GM12878 (cell line): ENCODE data around the gene POLR1G. TPM values are rescaled to one million over a fixed set of nuclear protein-coding genes. Genes with fewer than 3 reads are reported as not detected.
A peak's percentile ranks its signal among the peaks of the same experiment; 100 is the strongest.

ENCODE experiments used
- ATAC-seq: fragments of 200-7000 bp; cut with Tn5 transposase; 3 replicates; pipeline ENCODE4 v1.9.1; 2020; ENCODE audit warnings: mild to moderate bottlenecking, moderate library complexity
- BruUV-seq: library from RNA; stranded (reverse); fragments of 400-500 nt; replicated peaks from 2 replicates; lab custom pipeline; 2021; lab: Mats Ljungman, UMichigan
- CTCF ChIA-PET: fragments of 300-600 bp; sonication (Branson Sonifier 250); formaldehyde crosslinking; extraction: SDS; loops from one replicate; lab custom pipeline; 2021; ENCODE audit warnings: inconsistent platforms; lab: Yijun Ruan, JAX
- POLR2A ChIA-PET: fragments of 350-600 bp; formaldehyde crosslinking; extraction: SDS; loops from one replicate; lab custom pipeline; 2021; ENCODE audit warnings: inconsistent platforms; lab: Charles Lee
- RAD21 ChIA-PET: fragments of 300-600 bp; sonication (Branson Sonifier 250); formaldehyde crosslinking; loops from one replicate; lab custom pipeline; 2023; ENCODE audit warnings: antibody characterized with exemption; ENCODE audit not compliant: unreplicated experiment; lab: Charles Lee
- SMC1A ChIA-PET: fragments of 300-600 bp; sonication (Branson Sonifier 250); formaldehyde crosslinking; loops from one replicate; lab custom pipeline; 2023; ENCODE audit not compliant: unreplicated experiment, uncharacterized antibody; lab: Charles Lee
- DNase-seq: peaks from one replicate; pipeline ENCODE4 v3.0.0-alpha.2; 2011; ENCODE audit warnings: low read depth, low spot score
- FAIRE-seq: peaks from 3 replicates; lab custom pipeline; 2011; peaks lifted over from hg19 to GRCh38; lab: Jason Lieb, UNC
- H2AFZ ChIP-seq: 2 replicates; pipeline ENCODE4 v1.6.0; 2011; ENCODE audit warnings: low read depth, low read length, control low read depth; ENCODE audit not compliant: control insufficient read depth
- H3K27ac ChIP-seq: 2 replicates; pipeline ENCODE4 v1.5.1; 2011; ENCODE audit warnings: control low read depth; ENCODE audit not compliant: control insufficient read depth, insufficient read depth
- H3K27me3 ChIP-seq, 2 experiments: replicated peaks in 1 of 2; 2 replicates each; pipeline versions ENCODE4 v1.6.0 to v1.6.1; 2011; ENCODE audit warnings: low read length in 1 of 2; ENCODE audit not compliant: control insufficient read depth in 2 of 2, insufficient read depth in 2 of 2
- H3K36me3 ChIP-seq, 2 experiments: 2 replicates each; pipeline ENCODE4 v1.5.1; 2011; ENCODE audit warnings: low read length in 1 of 2; ENCODE audit not compliant: control insufficient read depth in 2 of 2, insufficient read depth in 2 of 2
- H3K4me1 ChIP-seq: 2 replicates; pipeline ENCODE4 v1.6.1; 2011; ENCODE audit warnings: mild to moderate bottlenecking, low read length, moderate library complexity, mixed read lengths; ENCODE audit not compliant: control insufficient read depth, insufficient read depth
- H3K4me2 ChIP-seq: 2 replicates; pipeline ENCODE4 v1.6.0; 2011; ENCODE audit warnings: control low read depth; ENCODE audit not compliant: control insufficient read depth, insufficient read depth
- H3K4me3 ChIP-seq: fragments of 200-600 bp; sonication (generic); 2 replicates; pipeline ENCODE4 v1.5.1; 2016
- H3K79me2 ChIP-seq: 2 replicates; pipeline ENCODE4 v1.6.0; 2011; ENCODE audit warnings: low read length; ENCODE audit not compliant: control insufficient read depth, insufficient read depth
- H3K9ac ChIP-seq: 2 replicates; pipeline ENCODE4 v1.8.0; 2011; ENCODE audit warnings: low read length, control low read depth, mixed read lengths; ENCODE audit not compliant: control insufficient read depth, insufficient read depth
- H3K9me3 ChIP-seq: replicated peaks from 3 replicates; pipeline ENCODE4 v1.5.1; 2011; ENCODE audit warnings: mild to moderate bottlenecking, low read length; ENCODE audit not compliant: control insufficient read depth, insufficient read depth
- H4K20me1 ChIP-seq: 2 replicates; pipeline ENCODE4 v1.6.0; 2011; ENCODE audit not compliant: control insufficient read depth, insufficient read depth
- BCL11A ChIP-seq: IDR thresholded peaks from 2 replicates; pipeline ENCODE4 v1.6.1; 2011; ENCODE audit warnings: low read depth, low read length
- CEBPB ChIP-seq, 2 experiments: fragments of 150-350 bp in 1 of 2; IDR thresholded peaks; 2 replicates each; pipeline ENCODE4 v1.6.1; 2012 to 2014; ENCODE audit warnings: low read depth in 2 of 2, low read length in 2 of 2, borderline replicate concordance in 1 of 2, inconsistent platforms in 1 of 2
- CREB1 ChIP-seq: IDR thresholded peaks from 2 replicates; pipeline ENCODE4 v1.6.1; 2012; ENCODE audit warnings: low read depth, mild to moderate bottlenecking, inconsistent platforms
- DPF2 ChIP-seq: fragments of 450-650 bp; IDR thresholded peaks from 2 replicates; pipeline ENCODE4 v1.6.1; 2017; ENCODE audit warnings: mild to moderate bottlenecking
- ETV6 ChIP-seq, 2 experiments: fragments of 450-650 bp in 1 of 2; IDR thresholded peaks in 1 of 2; conservative IDR thresholded peaks in 1 of 2; 2 replicates each; pipeline ENCODE4 v1.6.1; 2014; ENCODE audit warnings: antibody characterized with exemption in 1 of 2, borderline replicate concordance in 1 of 2, low read depth in 1 of 2, mild to moderate bottlenecking in 1 of 2, moderate library complexity in 1 of 2
- GABPA ChIP-seq: IDR thresholded peaks from 2 replicates; pipeline ENCODE4 v1.6.1; 2014; ENCODE audit warnings: antibody characterized with exemption, low read depth, mild to moderate bottlenecking, inconsistent platforms
- IKZF1 ChIP-seq: fragments of 450-650 bp; conservative IDR thresholded peaks from 2 replicates; pipeline ENCODE4 v1.6.1; 2017; ENCODE audit warnings: antibody characterized with exemption, mild to moderate bottlenecking
- IKZF2 ChIP-seq, 2 experiments: fragments of 450-650 bp; IDR thresholded peaks; 2 replicates each; pipeline ENCODE4 v1.6.1; 2017; ENCODE audit warnings: mild to moderate bottlenecking in 2 of 2, moderate library complexity in 2 of 2
- KDM1A ChIP-seq: fragments of 200-600 bp; sonication (generic); IDR thresholded peaks from 2 replicates; pipeline ENCODE4 v1.6.1; 2016; ENCODE audit warnings: borderline replicate concordance
- MYC ChIP-seq: IDR thresholded peaks from 2 replicates; pipeline ENCODE4 v1.6.1; 2011; ENCODE audit warnings: mild to moderate bottlenecking, low read length, moderate library complexity, inconsistent platforms; ENCODE audit not compliant: insufficient read depth, insufficient replicate concordance, insufficient read length, severe bottlenecking
- NFYB ChIP-seq: IDR thresholded peaks from 2 replicates; pipeline ENCODE4 v1.6.1; 2011; ENCODE audit warnings: low read depth, mild to moderate bottlenecking, low read length, improper control_type of control experiment, moderate library complexity; ENCODE audit not compliant: insufficient read depth
- PAX5 ChIP-seq: IDR thresholded peaks from 2 replicates; pipeline ENCODE4 v1.6.1; 2011; ENCODE audit warnings: low read depth, low read length, borderline replicate concordance
- PML ChIP-seq: IDR thresholded peaks from 2 replicates; pipeline ENCODE4 v1.6.1; 2012; ENCODE audit warnings: low read length, inconsistent platforms
- ZZZ3 ChIP-seq: IDR thresholded peaks from 2 replicates; pipeline ENCODE4 v1.6.1; 2011; ENCODE audit warnings: low read depth; ENCODE audit not compliant: control insufficient read depth, insufficient read length
- WGBS: methylation state at CpG from one replicate; pipeline ENCODE4 v1.1.6; 2016; ENCODE audit warnings: low lambda C conversion rate; ENCODE audit not compliant: insufficient replicate concordance, insufficient coverage; ENCODE audit errors: missing lambda C conversion rate; 5-methylcytosine and 5-hydroxymethylcytosine counted together
- in situ Hi-C: fragments of 300-500 bp; cut with MboI; formaldehyde crosslinking; loops from 9 replicates; pipeline ENCODE4 v1.14.3; 2018; ENCODE audit warnings: mixed read lengths
- intact Hi-C: fragments of 100-400 bp; cut with micrococcal nuclease; formaldehyde crosslinking; loops from one replicate; pipeline ENCODE4 v1.14.2; 2022; ENCODE audit not compliant: unreplicated experiment
- polyA plus RNA-seq, 11 experiments: library from polyadenylated mRNA; depleted of rRNA in 4 of 11; unstranded in 6 of 11; stranded (reverse) in 5 of 11; fragments of >200 nt; fragmentation: Nextera tagmentation in 4 of 11; fragmentation: Illumina TruSeq in 1 of 11; extraction: Ambion mirVana in 4 of 11; extraction: Trizol in 1 of 11; gene quantifications; 1 replicate in 1 of 11; 2 replicates in 10 of 11; pipeline versions ENCODE4 v1.2.1 to v1.2.3, GENCODE V29; 2011 to 2016; ENCODE audit warnings: inconsistent platforms in 2 of 11, missing spikeins in 2 of 11, low read depth in 1 of 11
- total RNA-seq, 4 experiments: library from RNA; depleted of rRNA in 3 of 4; stranded (reverse); fragments of >200 nt in 3 of 4; fragmentation: Illumina TruSeq in 1 of 4; extraction: Trizol in 1 of 4; gene quantifications; 2 replicates each; pipeline versions ENCODE4 v1.2.1 to v1.2.3, GENCODE V29; 2013 to 2021
- TF ChIP-seq, protein P1 (sequence below): fragments of 450-650 bp; IDR thresholded peaks from 2 replicates; pipeline ENCODE4 v1.6.1; 2018; ENCODE audit warnings: borderline replicate concordance, mild to moderate bottlenecking; ENCODE audit not compliant: partially characterized antibody
- TF ChIP-seq, protein P2 (sequence below): IDR thresholded peaks from 2 replicates; pipeline ENCODE4 v1.6.1; 2011; ENCODE audit warnings: low read depth, low read length, improper control_type of control experiment, borderline replicate concordance
- TF ChIP-seq, protein P3 (sequence below): fragments of 450-650 bp; IDR thresholded peaks from 2 replicates; pipeline ENCODE4 v1.6.1; 2014; ENCODE audit warnings: mild to moderate bottlenecking

The POLR1G gene
- total and polyA plus RNA-seq, 10 of the 15 experiments (the other 5 are each of a cell fraction or from before 2014, with no cell fraction given): 2.0 to 30.9 (median 20.5) TPM

DNA sequence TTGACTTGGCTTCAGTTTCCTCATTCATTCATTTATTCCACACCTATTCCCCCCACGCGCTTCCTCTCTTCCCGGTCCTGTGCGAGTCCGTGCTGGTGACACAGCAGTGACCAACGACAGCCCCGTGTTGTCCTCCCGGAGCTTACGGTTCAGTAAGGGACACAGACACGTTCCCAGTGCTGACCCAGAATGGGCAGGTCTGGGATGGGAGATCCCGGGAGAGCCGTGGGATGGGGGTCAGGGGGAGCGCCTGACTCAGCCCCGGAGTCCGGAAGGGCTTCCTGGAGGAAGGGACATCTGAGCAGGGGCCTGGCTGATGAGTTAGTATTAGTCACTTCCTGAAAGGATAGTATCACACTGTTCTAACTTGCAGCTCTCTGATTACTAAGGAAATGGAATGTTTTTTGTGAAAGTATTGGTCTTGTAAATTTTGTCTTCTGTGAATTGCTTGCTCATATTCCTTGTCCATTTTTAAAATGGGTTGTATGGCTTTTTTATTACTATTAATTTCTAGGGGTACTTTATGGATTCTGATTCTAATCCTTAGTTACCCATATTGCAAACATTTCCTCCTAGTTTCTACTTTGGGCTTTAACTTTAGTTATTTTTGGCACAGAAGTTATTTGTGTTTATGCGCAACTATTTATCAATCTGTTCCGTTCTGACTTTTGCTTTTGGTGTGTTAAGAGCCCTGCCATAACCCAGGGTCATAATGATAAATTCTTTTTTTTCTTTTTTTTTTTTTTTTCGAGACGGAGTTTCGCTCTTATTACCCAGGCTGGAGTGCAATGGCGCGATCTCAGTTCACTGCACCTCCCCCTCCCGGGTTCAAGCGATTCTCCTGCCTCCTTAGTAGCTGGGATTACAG is 18.0 kb downstream of the POLR1G start:
- 2% methylated on average over 21 of the region's 24 CpGs for WGBS
- ChIA-PET POLR2A (interaction anchor here (0.6 to 2.4 kb wide), 11 partner anchors 14 to 369 kb away, joined by 3 to 16 read pairs (median 5); partner anchors contain the start of gene PPP1R13L), CTCF (interaction anchor here (0.6 to 3.0 kb wide), 8 partner anchors 15 to 62 kb away, joined by 3 to 25 read pairs (median 4); no protein-coding TSS in a partner anchor), RAD21 (interaction anchor here (0.7 to 3.5 kb wide), 8 partner anchors 15 to 268 kb away, joined by 3 to 15 read pairs (median 4); partner anchors contain the start of genes PPP1R13L and QPCTL), SMC1A (interaction anchor here (0.6 to 3.7 kb wide), 4 partner anchors 21 to 345 kb away, joined by 3 to 18 read pairs (median 3); no protein-coding TSS in a partner anchor)
- Histone ChIP-seq H3K4me3 (peak overlapping the region; percentile 82), H3K9ac (peak overlapping the region; percentile 80), H3K27me3 (no peaks in the 10 kb centered on the region), H3K9me3 (no peaks in the 10 kb centered on the region), H3K4me2 (peak overlapping the region; percentile 99), H3K36me3 (no peaks in the 10 kb centered on the region), H3K4me1 (peaks cover 27% of the 10 kb centered on the region), H4K20me1 (no peaks in the 10 kb centered on the region), H3K27ac (peak overlapping the region; percentile 91), H2AFZ (peak overlapping the region; percentile 88), H3K79me2 (peaks cover 16% of the 10 kb centered on the region)
- intact Hi-C loops (no loop called here), in situ Hi-C loops (no loop called here)
- FAIRE-seq (no peak), DNase-seq (no peak), ATAC-seq (peak; percentile 42)
- no TSS peak for BruUV-seq
- TF ChIP-seq MYC (no peak), GABPA (0 out of 2 replicates have a peak, but pooled peaks have one; percentile 4), PML (no peak; the same call in 1 of the 2 replicates), NFYB (no peak), BCL11A (no peak), DPF2 (no peak), PAX5 (no peak; the same call in 1 of the 2 replicates), KDM1A (no peak), ETV6 (conservative IDR thresholded peaks at IDR 0.05 in 1 of 2, IDR thresholded peaks at IDR 0.05 in 1 of 2; ENCODE audit: borderline replicate concordance in 1 of 2, low read depth in 1 of 2) (peak in 1 of 2 experiments; percentile 89; a peak in 2 of 4 replicates), IKZF1 (peak; percentile 90), IKZF2 (IDR thresholded peaks at IDR 0.05) (peak; percentile 77 to 82; a peak in 3 of 4 replicates), CREB1 (no peak), CEBPB (IDR thresholded peaks at IDR 0.05; ENCODE audit: borderline replicate concordance in 1 of 2, low read depth in 2 of 2, low read length in 2 of 2) (no peak), ZZZ3 (no peak)
- TF ChIP-seq, protein P1, sequence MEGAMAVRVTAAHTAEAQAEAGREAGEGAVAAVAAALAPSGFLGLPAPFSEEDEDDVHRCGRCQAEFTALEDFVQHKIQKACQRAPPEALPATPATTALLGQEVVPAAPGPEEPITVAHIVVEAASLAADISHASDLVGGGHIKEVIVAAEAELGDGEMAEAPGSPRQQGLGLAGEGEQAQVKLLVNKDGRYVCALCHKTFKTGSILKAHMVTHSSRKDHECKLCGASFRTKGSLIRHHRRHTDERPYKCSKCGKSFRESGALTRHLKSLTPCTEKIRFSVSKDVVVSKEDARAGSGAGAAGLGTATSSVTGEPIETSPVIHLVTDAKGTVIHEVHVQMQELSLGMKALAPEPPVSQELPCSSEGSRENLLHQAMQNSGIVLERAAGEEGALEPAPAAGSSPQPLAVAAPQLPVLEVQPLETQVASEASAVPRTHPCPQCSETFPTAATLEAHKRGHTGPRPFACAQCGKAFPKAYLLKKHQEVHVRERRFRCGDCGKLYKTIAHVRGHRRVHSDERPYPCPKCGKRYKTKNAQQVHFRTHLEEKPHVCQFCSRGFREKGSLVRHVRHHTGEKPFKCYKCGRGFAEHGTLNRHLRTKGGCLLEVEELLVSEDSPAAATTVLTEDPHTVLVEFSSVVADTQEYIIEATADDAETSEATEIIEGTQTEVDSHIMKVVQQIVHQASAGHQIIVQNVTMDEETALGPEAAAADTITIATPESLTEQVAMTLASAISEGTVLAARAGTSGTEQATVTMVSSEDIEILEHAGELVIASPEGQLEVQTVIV: no peak
- TF ChIP-seq, protein P2, sequence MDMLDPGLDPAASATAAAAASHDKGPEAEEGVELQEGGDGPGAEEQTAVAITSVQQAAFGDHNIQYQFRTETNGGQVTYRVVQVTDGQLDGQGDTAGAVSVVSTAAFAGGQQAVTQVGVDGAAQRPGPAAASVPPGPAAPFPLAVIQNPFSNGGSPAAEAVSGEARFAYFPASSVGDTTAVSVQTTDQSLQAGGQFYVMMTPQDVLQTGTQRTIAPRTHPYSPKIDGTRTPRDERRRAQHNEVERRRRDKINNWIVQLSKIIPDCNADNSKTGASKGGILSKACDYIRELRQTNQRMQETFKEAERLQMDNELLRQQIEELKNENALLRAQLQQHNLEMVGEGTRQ: no peak
- TF ChIP-seq, protein P3, sequence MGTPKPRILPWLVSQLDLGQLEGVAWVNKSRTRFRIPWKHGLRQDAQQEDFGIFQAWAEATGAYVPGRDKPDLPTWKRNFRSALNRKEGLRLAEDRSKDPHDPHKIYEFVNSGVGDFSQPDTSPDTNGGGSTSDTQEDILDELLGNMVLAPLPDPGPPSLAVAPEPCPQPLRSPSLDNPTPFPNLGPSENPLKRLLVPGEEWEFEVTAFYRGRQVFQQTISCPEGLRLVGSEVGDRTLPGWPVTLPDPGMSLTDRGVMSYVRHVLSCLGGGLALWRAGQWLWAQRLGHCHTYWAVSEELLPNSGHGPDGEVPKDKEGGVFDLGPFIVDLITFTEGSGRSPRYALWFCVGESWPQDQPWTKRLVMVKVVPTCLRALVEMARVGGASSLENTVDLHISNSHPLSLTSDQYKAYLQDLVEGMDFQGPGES: no peak
